ENCODE measurements around the gene MICAL2.

DNA sequence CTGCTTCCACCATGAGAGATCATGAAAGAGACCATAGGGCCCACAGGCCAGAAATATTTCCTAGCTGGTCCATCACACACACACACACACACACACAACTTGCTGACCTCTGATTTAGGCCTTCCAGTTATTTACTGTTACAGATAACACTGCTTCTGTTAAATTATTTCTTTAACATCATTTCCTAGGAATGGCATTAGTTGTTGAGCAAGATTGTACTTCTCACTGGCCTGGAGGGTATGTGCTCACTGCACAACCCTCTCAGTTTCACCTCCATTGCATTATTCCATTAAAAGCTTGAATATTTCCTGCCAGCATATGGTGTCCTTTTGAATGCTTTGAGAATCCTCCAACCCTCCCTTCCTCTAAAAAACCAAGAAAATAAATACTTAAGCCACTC, 104.4 kb downstream of the MICAL2 start:
- TF ChIP-seq, protein P1, sequence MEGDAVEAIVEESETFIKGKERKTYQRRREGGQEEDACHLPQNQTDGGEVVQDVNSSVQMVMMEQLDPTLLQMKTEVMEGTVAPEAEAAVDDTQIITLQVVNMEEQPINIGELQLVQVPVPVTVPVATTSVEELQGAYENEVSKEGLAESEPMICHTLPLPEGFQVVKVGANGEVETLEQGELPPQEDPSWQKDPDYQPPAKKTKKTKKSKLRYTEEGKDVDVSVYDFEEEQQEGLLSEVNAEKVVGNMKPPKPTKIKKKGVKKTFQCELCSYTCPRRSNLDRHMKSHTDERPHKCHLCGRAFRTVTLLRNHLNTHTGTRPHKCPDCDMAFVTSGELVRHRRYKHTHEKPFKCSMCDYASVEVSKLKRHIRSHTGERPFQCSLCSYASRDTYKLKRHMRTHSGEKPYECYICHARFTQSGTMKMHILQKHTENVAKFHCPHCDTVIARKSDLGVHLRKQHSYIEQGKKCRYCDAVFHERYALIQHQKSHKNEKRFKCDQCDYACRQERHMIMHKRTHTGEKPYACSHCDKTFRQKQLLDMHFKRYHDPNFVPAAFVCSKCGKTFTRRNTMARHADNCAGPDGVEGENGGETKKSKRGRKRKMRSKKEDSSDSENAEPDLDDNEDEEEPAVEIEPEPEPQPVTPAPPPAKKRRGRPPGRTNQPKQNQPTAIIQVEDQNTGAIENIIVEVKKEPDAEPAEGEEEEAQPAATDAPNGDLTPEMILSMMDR (IDR thresholded peaks at IDR 0.05; ENCODE audit: extremely low read depth in 1 of 2, insufficient read depth in 1 of 2, low read depth in 1 of 2, low read length in 2 of 2) = no peak
- no peak for TF ChIP-seq POLR2AphosphoS5 (IDR thresholded peaks at IDR 0.05; ENCODE audit: insufficient read depth, low read depth, low read length)
- TF ChIP-seq GATA2 (IDR thresholded peaks at IDR 0.05; ENCODE audit: insufficient read depth, insufficient read length, low read depth, low read length) = no peak

Measured in endothelial cell of umbilical vein (primary cell).